Hematopoietic multipotent progenitor cell treated with erythropoietin and hydrocortisone succinate and interleukin-3 and kit ligand, for 8 days (in vitro differentiated cells): Measurements from ENCODE around the gene PIP5K1B.

ENCODE experiments used
- DNase-seq: peaks from one replicate; pipeline ENCODE4 v3.0.0-alpha.2; 2015

The PIP5K1B gene

GRCh38 chr9:68741234-68741633, 36.2 kb downstream of the PIP5K1B start:
- peak; percentile 36 for DNase-seq

- DNase-seq = peak; percentile 67
Observed at GRCh38 chr9:68741704-68742332, 36.8 kb downstream of the PIP5K1B start.

GRCh38 chr9:68742333-68742730, 37.3 kb downstream of the PIP5K1B start:
- no peak for DNase-seq

- DNase-seq = no peak
Observed at GRCh38 chr9:68744426-68744825, 39.4 kb downstream of the PIP5K1B start.

- peak; percentile 66 for DNase-seq
Observed at GRCh38 chr9:68746525-68746924, 41.5 kb downstream of the PIP5K1B start.

- peak; percentile 99 for DNase-seq
Observed at GRCh38 chr9:68747043-68747533, 42.0 kb downstream of the PIP5K1B start.

GRCh38 chr9:68749135-68749534, 44.1 kb downstream of the PIP5K1B start:
- DNase-seq = no peak

GRCh38 chr9:68749579-68750159, 44.6 kb downstream of the PIP5K1B start:
- peak; percentile 36 for DNase-seq

- DNase-seq = peak; percentile 38
Observed at GRCh38 chr9:68750255-68750654, 45.2 kb downstream of the PIP5K1B start.

- DNase-seq = no peak
Observed at GRCh38 chr9:68750786-68751185, 45.7 kb downstream of the PIP5K1B start.

- DNase-seq = no peak
Observed at GRCh38 chr9:68751556-68751955, 46.5 kb downstream of the PIP5K1B start.

- no peak for DNase-seq
Observed at GRCh38 chr9:68755051-68755450, 50.0 kb downstream of the PIP5K1B start.

GRCh38 chr9:68755752-68756151, 50.7 kb downstream of the PIP5K1B start:
- DNase-seq = no peak

- DNase-seq = peak; percentile 45
Observed at GRCh38 chr9:68759981-68760673, 55.1 kb downstream of the PIP5K1B start.

GRCh38 chr9:68760674-68761333, 55.8 kb downstream of the PIP5K1B start:
- DNase-seq = no peak

GRCh38 chr9:68762570-68762969, 57.5 kb downstream of the PIP5K1B start:
- DNase-seq = no peak

- DNase-seq = no peak
Observed at GRCh38 chr9:68763104-68763503, 58.1 kb downstream of the PIP5K1B start.

GRCh38 chr9:68768619-68769018, 63.6 kb downstream of the PIP5K1B start:
- no peak for DNase-seq

GRCh38 chr9:68769852-68770251, 64.8 kb downstream of the PIP5K1B start:
- DNase-seq = no peak

- DNase-seq = no peak
Observed at GRCh38 chr9:68771376-68771775, 66.3 kb downstream of the PIP5K1B start.

- no peak for DNase-seq
Observed at GRCh38 chr9:68775003-68775730, 70.1 kb downstream of the PIP5K1B start.

- DNase-seq = peak; percentile 41
Observed at GRCh38 chr9:68777070-68777763, 72.2 kb downstream of the PIP5K1B start.
